Amniotic stem cell (primary cell): Measurements from ENCODE around the gene PTPRG.

Experiments used
- DNase-seq: peaks from one replicate; lab custom pipeline; 2025; lab: John Stamatoyannopoulos, UW

PTPRG gene

GRCh38 chr3:61828184-61828874, 267.0 kb downstream of the PTPRG start:
- DNase-seq = no peak

- no peak for DNase-seq
Measured at GRCh38 chr3:61828880-61829721, 267.7 kb downstream of the PTPRG start.

GRCh38 chr3:61829722-61830350, 268.5 kb downstream of the PTPRG start:
- no peak for DNase-seq

- DNase-seq = no peak
Measured at GRCh38 chr3:61831973-61832372, 270.6 kb downstream of the PTPRG start.

GRCh38 chr3:61832375-61833229, 271.2 kb downstream of the PTPRG start:
- DNase-seq = no peak

GRCh38 chr3:61839256-61839655, 277.9 kb downstream of the PTPRG start:
- DNase-seq = no peak

- no peak for DNase-seq
Measured at GRCh38 chr3:61841111-61841845, 279.9 kb downstream of the PTPRG start.

GRCh38 chr3:61841988-61842387, 280.6 kb downstream of the PTPRG start:
- no peak for DNase-seq

- no peak for DNase-seq
Measured at GRCh38 chr3:61844346-61844745, 283.0 kb downstream of the PTPRG start.

GRCh38 chr3:61846488-61846887, 285.1 kb downstream of the PTPRG start:
- no peak for DNase-seq

- DNase-seq = no peak
Measured at GRCh38 chr3:61847784-61848462, 286.6 kb downstream of the PTPRG start.

- DNase-seq = no peak
Measured at GRCh38 chr3:61848885-61849284, 287.5 kb downstream of the PTPRG start.

GRCh38 chr3:61853912-61854311, 292.5 kb downstream of the PTPRG start:
- no peak for DNase-seq

GRCh38 chr3:61855211-61855610, 293.8 kb downstream of the PTPRG start:
- DNase-seq = no peak

- DNase-seq = no peak
Measured at GRCh38 chr3:61857297-61857696, 295.9 kb downstream of the PTPRG start.

- no peak for DNase-seq
Measured at GRCh38 chr3:61858054-61858453, 296.7 kb downstream of the PTPRG start.

- no peak for DNase-seq
Measured at GRCh38 chr3:61861410-61861809, 300.0 kb downstream of the PTPRG start.

- no peak for DNase-seq
Measured at GRCh38 chr3:61862614-61863289, 301.4 kb downstream of the PTPRG start.

GRCh38 chr3:61863579-61863978, 302.2 kb downstream of the PTPRG start:
- DNase-seq = no peak

GRCh38 chr3:61864886-61865285, 303.5 kb downstream of the PTPRG start:
- no peak for DNase-seq
